Endodermal cell (in vitro differentiated cells): ENCODE data around the gene ARHGEF6. TPM values are rescaled to one million over a fixed set of nuclear protein-coding genes. Genes with fewer than 3 reads are reported as not detected.

ENCODE experiments used
- DNase-seq: peaks from one replicate; pipeline ENCODE4 v3.0.0-alpha.2; 2017
- H3K27ac ChIP-seq: 2 replicates; pipeline ENCODE4 v1.5.1; 2013; ENCODE audit warnings: mild to moderate bottlenecking, low read depth, low read length, moderate library complexity
- H3K27me3 ChIP-seq: 2 replicates; pipeline ENCODE4 v1.6.1; 2013; ENCODE audit warnings: mild to moderate bottlenecking, low read length, moderate library complexity; ENCODE audit not compliant: insufficient read depth, control insufficient read depth, poor library complexity, severe bottlenecking
- H3K36me3 ChIP-seq: 2 replicates; pipeline ENCODE4 v1.7.0; 2013; ENCODE audit warnings: mild to moderate bottlenecking, low read length, moderate library complexity; ENCODE audit not compliant: control insufficient read depth, insufficient read depth
- H3K4me1 ChIP-seq: one replicate; pipeline ENCODE4 v1.7.0; 2013; ENCODE audit warnings: low read length; ENCODE audit not compliant: control insufficient read depth, insufficient read depth
- H3K4me3 ChIP-seq: 2 replicates; pipeline ENCODE4 v1.5.1; 2013; ENCODE audit warnings: mild to moderate bottlenecking, low read length, moderate library complexity
- H3K9ac ChIP-seq: 2 replicates; pipeline ENCODE4 v1.6.1; 2013; ENCODE audit warnings: mild to moderate bottlenecking, low read length, moderate library complexity; ENCODE audit not compliant: poor library complexity, severe bottlenecking; ENCODE audit errors: extremely low read depth
- H3K9me3 ChIP-seq: 2 replicates; pipeline ENCODE4 v1.6.1; 2013; ENCODE audit warnings: mild to moderate bottlenecking, low read length, moderate library complexity; ENCODE audit not compliant: control insufficient read depth
- H3K27ac Mint-ChIP-seq: 2 replicates; pipeline ENCODE4 v1.8.0; 2020; ENCODE audit warnings: mixed read lengths
- H3K27me3 Mint-ChIP-seq: 2 replicates; pipeline ENCODE4 v1.8.0; 2021; ENCODE audit warnings: mild to moderate bottlenecking, mixed read lengths; ENCODE audit not compliant: insufficient read depth
- H3K36me3 Mint-ChIP-seq: 2 replicates; pipeline ENCODE4 v1.8.0; 2020; ENCODE audit warnings: low read depth, mixed read lengths
- H3K4me1 Mint-ChIP-seq: 2 replicates; pipeline ENCODE4 v1.8.0; 2020; ENCODE audit warnings: mixed read lengths
- H3K4me3 Mint-ChIP-seq: 2 replicates; pipeline ENCODE4 v1.8.0; 2020; ENCODE audit warnings: mild to moderate bottlenecking, moderate library complexity, mixed read lengths
- H3K9me3 Mint-ChIP-seq: 2 replicates; pipeline ENCODE4 v1.8.0; 2020; ENCODE audit warnings: mild to moderate bottlenecking, mixed read lengths
- WGBS, 2 experiments: methylation state at CpG; one replicate each; pipeline versions ENCODE4 v1.1.5 to v1.1.7; 2013; ENCODE audit warnings: missing lambda C conversion rate in 2 of 2, mixed read lengths in 1 of 2; ENCODE audit not compliant: insufficient coverage in 1 of 2, insufficient read length in 1 of 2; 5-methylcytosine and 5-hydroxymethylcytosine counted together
- total RNA-seq, 2 donors: library from RNA; stranded (reverse); fragmentation: NEBNext Ultra II Directional in 1 of 2; extraction: Animal tissue kit (Norgen Biotek cat#: 25700) in 1 of 2; gene quantifications; 2 replicates in 1 of 2; 3 replicates in 1 of 2; pipeline ENCODE4 v1.2.1, GENCODE V29; 2021
- TF ChIP-seq, protein P1 (sequence below): fragments of 200-600 bp; sonication (generic); conservative IDR thresholded peaks from 2 replicates; pipeline ENCODE4 v1.5.0; 2021; ENCODE audit warnings: antibody characterized with exemption, mild to moderate bottlenecking

ARHGEF6 gene
- total RNA-seq, 2 donors from 2014 or later = 1.8 to 2.7 TPM

DNA sequence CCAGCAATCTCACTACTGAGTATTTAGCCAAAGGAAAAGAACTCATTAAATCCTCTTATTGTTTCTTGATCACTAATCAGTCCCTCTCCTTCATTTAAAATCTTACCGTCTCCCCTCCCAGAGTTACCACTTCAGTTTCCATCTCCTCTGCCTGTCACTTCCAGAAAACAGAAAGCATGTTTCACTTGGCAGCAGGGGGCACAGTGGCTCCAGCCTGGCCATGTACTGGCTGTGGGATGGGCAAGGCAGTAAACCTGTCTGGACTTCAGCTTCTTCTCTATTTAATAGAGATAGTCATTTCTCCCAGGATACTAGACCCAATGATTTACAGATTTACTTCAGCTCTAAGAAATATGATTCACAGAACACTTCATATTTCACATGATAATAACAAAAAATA is 69.6 kb downstream of the ARHGEF6 start:
- Histone ChIP-seq H3K4me1 (no peaks in the 10 kb centered on the region), H3K27me3 (no peaks in the 10 kb centered on the region), H3K9me3 (no peaks in the 10 kb centered on the region), H3K36me3 (no peaks in the 10 kb centered on the region), H3K4me3 (no peak overlapping the region), H3K9ac (no peak overlapping the region), H3K27ac (no peak overlapping the region)
- H3K36me3 Mint-ChIP-seq = no peaks in the 10 kb centered on the region
- no peaks in the 10 kb centered on the region for H3K27me3 Mint-ChIP-seq
- H3K4me1 Mint-ChIP-seq = peaks cover 5% of the 10 kb centered on the region
- WGBS, 2 experiments = 50% methylated on average over 1 of the region's 1 CpG; no CpG with 5 or more reads in 1 of the 2 experiments
- DNase-seq = peak; percentile 67
- H3K27ac Mint-ChIP-seq = no peak overlapping the region
- TF ChIP-seq, protein P1, sequence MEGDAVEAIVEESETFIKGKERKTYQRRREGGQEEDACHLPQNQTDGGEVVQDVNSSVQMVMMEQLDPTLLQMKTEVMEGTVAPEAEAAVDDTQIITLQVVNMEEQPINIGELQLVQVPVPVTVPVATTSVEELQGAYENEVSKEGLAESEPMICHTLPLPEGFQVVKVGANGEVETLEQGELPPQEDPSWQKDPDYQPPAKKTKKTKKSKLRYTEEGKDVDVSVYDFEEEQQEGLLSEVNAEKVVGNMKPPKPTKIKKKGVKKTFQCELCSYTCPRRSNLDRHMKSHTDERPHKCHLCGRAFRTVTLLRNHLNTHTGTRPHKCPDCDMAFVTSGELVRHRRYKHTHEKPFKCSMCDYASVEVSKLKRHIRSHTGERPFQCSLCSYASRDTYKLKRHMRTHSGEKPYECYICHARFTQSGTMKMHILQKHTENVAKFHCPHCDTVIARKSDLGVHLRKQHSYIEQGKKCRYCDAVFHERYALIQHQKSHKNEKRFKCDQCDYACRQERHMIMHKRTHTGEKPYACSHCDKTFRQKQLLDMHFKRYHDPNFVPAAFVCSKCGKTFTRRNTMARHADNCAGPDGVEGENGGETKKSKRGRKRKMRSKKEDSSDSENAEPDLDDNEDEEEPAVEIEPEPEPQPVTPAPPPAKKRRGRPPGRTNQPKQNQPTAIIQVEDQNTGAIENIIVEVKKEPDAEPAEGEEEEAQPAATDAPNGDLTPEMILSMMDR = peak; percentile 53
- peaks cover 23% of the 10 kb centered on the region for H3K9me3 Mint-ChIP-seq
- H3K4me3 Mint-ChIP-seq = no peak overlapping the region

DNA sequence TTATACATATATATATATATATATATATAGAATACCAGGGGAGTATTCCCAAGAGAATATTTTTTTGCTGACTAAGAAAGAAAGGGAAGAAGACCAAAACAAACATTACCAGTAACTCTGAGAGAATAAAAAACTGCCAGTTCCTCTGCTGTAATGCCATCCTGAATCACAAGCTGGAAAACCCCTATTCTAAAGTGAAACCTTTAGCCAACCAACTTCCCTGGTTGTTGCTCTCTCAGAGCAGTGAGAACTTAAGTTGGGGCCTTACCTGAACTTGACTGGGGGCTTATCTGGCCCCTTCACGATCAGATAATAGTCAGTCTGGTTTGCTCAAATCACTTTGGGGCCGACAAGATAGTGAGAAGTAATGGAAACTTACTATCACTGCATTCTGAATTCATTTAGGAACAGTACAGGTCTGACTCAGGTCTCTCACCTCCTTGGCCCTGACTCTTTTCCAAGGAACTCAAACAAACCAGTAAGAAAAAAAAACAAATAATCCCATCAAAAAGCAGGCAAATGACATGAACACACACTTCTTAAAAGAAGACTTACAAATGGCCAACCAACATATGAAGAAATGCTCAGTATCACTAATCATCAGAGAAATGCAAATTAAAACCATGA is 70.3 kb downstream of the ARHGEF6 start:
- Histone ChIP-seq H3K27ac (no peak overlapping the region), H3K36me3 (no peaks in the 10 kb centered on the region), H3K4me1 (no peaks in the 10 kb centered on the region), H3K4me3 (no peak overlapping the region), H3K9me3 (no peaks in the 10 kb centered on the region), H3K27me3 (no peaks in the 10 kb centered on the region), H3K9ac (no peak overlapping the region)
- TF ChIP-seq, protein P1 = no peak
- no peak overlapping the region for H3K27ac Mint-ChIP-seq
- 71% methylated on average over 2 of the region's 2 CpGs; no CpG with 5 or more reads in 1 of the 2 experiments for WGBS, 2 experiments
- no peaks in the 10 kb centered on the region for H3K36me3 Mint-ChIP-seq
- no peak for DNase-seq
- H3K4me3 Mint-ChIP-seq = no peak overlapping the region
- H3K9me3 Mint-ChIP-seq = peaks cover 23% of the 10 kb centered on the region
- peaks cover 5% of the 10 kb centered on the region for H3K4me1 Mint-ChIP-seq
- no peaks in the 10 kb centered on the region for H3K27me3 Mint-ChIP-seq

DNA sequence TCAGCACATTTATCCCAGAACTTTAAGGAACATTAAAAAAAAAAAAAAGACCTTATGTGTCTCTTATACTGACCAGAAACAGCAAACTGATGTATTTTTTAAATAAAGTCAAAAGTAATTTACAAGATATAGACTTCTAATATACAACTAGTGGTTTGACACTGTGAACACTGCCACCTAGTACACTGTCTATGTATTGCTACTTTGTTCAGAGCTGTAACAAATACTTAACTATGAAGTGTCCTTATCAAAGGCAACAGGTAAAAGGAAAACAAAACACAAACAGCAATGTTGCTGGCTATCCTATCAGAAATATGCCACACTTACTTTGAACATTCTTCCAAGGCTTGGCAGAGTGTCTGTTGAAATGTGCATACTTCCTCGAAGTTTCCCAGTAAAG is 72.4 kb downstream of the ARHGEF6 start:
- 83% methylated on average over 1 of the region's 1 CpG; no CpG with 5 or more reads in 1 of the 2 experiments for WGBS, 2 experiments
- Mint-ChIP-seq H3K9me3 (peaks cover 20% of the 10 kb centered on the region), H3K4me1 (peaks cover 5% of the 10 kb centered on the region), H3K27ac (no peak overlapping the region), H3K4me3 (no peak overlapping the region), H3K36me3 (no peaks in the 10 kb centered on the region), H3K27me3 (no peaks in the 10 kb centered on the region)
- H3K9me3 ChIP-seq = no peaks in the 10 kb centered on the region
- H3K9ac ChIP-seq = no peak overlapping the region
- no peak for DNase-seq
- TF ChIP-seq, protein P1 = peak; percentile 63
- no peaks in the 10 kb centered on the region for H3K36me3 ChIP-seq
- no peak overlapping the region for H3K27ac ChIP-seq
- no peak overlapping the region for H3K4me3 ChIP-seq
- H3K4me1 ChIP-seq = no peaks in the 10 kb centered on the region
- no peaks in the 10 kb centered on the region for H3K27me3 ChIP-seq
